Muscle of arm (tissue), 12 donors: ENCODE results near the gene SLCO3A1. TPM values are rescaled to one million over a fixed set of nuclear protein-coding genes. Genes with fewer than 3 reads are reported as not detected.
"Not testable (repeated sequence)": the region's sequence is repeated elsewhere in the genome, so short reads cannot be mapped to it uniquely, and the experiment has no call there.

Experiments
- DNase-seq: peaks from one replicate; pipeline ENCODE4 v3.0.0-alpha.2; 2013
- polyA plus RNA-seq, 12 donors: library from polyadenylated mRNA; unstranded; fragments of 120-200 nt; gene quantifications; one replicate each; pipeline ENCODE4 v1.2.1, GENCODE V29; 2013; ENCODE audit not compliant: insufficient read length in 12 of 12

The SLCO3A1 gene
- polyA plus RNA-seq, 12 donors, result 3.7 to 20.6 (median 6.6) TPM; not detected in 1

GRCh38 chr15:92069308-92070250 lies 216.1 kb downstream of the SLCO3A1 start:
- no peak for DNase-seq

- not testable (repeated sequence) for DNase-seq
Observed at GRCh38 chr15:92070251-92070650, 216.7 kb downstream of the SLCO3A1 start.

- DNase-seq, result no peak
Observed at GRCh38 chr15:92071045-92071634, 217.6 kb downstream of the SLCO3A1 start.

- no peak for DNase-seq
Observed at GRCh38 chr15:92073044-92073785, 219.7 kb downstream of the SLCO3A1 start.

GRCh38 chr15:92074101-92074500 lies 220.6 kb downstream of the SLCO3A1 start:
- no peak for DNase-seq

GRCh38 chr15:92074646-92075045 lies 221.1 kb downstream of the SLCO3A1 start:
- DNase-seq, result no peak

GRCh38 chr15:92075764-92076163 lies 222.3 kb downstream of the SLCO3A1 start:
- DNase-seq, result no peak

- no peak for DNase-seq
Observed at GRCh38 chr15:92076541-92076940, 223.0 kb downstream of the SLCO3A1 start.

- DNase-seq, result peak; percentile 53
Observed at GRCh38 chr15:92077353-92078085, 224.0 kb downstream of the SLCO3A1 start.

GRCh38 chr15:92078270-92078669 lies 224.8 kb downstream of the SLCO3A1 start:
- DNase-seq, result no peak

GRCh38 chr15:92079047-92079446 lies 225.5 kb downstream of the SLCO3A1 start:
- no peak for DNase-seq

GRCh38 chr15:92079647-92080255 lies 226.2 kb downstream of the SLCO3A1 start:
- no peak for DNase-seq

GRCh38 chr15:92082006-92082843 lies 228.7 kb downstream of the SLCO3A1 start:
- DNase-seq, result peak; percentile 86

- DNase-seq, result no peak
Observed at GRCh38 chr15:92083190-92083589, 229.7 kb downstream of the SLCO3A1 start.

GRCh38 chr15:92087211-92087610 lies 233.7 kb downstream of the SLCO3A1 start:
- no peak for DNase-seq

- peak; percentile 26 for DNase-seq
Observed at GRCh38 chr15:92091155-92091734, 237.7 kb downstream of the SLCO3A1 start.

GRCh38 chr15:92092289-92093105 lies 239.0 kb downstream of the SLCO3A1 start:
- no peak for DNase-seq

- DNase-seq, result no peak
Observed at GRCh38 chr15:92095693-92096092, 242.2 kb downstream of the SLCO3A1 start.
